ENCODE measurements around the gene USP11.
"Not testable (repeated sequence)": the region's sequence is repeated elsewhere in the genome, so short reads cannot be mapped to it uniquely, and the experiment has no call there.

The USP11 gene

GRCh38 chrX:47283015-47283771, 50.4 kb downstream of the USP11 start:
- TF ChIP-seq CTCF (IDR thresholded peaks at IDR 0.05; ENCODE audit: low read depth, low read length) = no peak
- H3K4me3 ChIP-seq (replicated peaks in 1 of 2; ENCODE audit: low read depth in 2 of 2, low read length in 2 of 2) = no peak overlapping the region
- DNase-seq (ENCODE audit: low read depth in 2 of 2) = peak; percentile 61 to 63

DNA sequence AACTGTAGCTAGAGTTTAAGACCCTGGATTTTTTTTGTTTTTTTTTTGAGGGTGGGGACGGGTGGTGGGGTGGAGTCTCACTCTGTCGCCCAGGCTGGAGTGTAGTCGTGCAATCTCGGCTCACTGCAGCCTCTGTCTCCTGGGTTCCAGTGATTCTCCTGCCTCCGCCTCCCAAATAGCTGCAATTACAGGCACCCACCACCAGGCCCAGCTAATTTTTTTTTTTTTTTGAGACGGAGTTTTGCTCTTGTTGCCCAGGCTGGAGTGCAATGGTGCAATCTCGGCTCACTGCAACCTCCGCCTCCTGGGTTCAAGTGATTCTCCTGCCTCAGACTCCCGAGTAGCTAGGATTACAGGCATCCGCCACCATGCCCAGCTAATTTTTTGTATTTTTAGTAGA, 51.8 kb downstream of the USP11 start:
- peak; percentile 17 for TF ChIP-seq CTCF (IDR thresholded peaks at IDR 0.05; ENCODE audit: low read depth, low read length)
- not testable (repeated sequence) for DNase-seq (ENCODE audit: low read depth in 2 of 2); H3K4me3 ChIP-seq (replicated peaks in 1 of 2; ENCODE audit: low read depth in 2 of 2, low read length in 2 of 2)

GRCh38 chrX:47285836-47286320, 53.1 kb downstream of the USP11 start:
- no peak for TF ChIP-seq CTCF (IDR thresholded peaks at IDR 0.05; ENCODE audit: low read depth, low read length)
- no peak overlapping the region for H3K4me3 ChIP-seq (replicated peaks in 1 of 2; ENCODE audit: low read depth in 2 of 2, low read length in 2 of 2)
- peak in 1 of 2 donors; percentile 3 for DNase-seq (ENCODE audit: low read depth in 2 of 2)

- no peak for TF ChIP-seq CTCF (IDR thresholded peaks at IDR 0.05; ENCODE audit: low read depth, low read length)
- H3K4me3 ChIP-seq (replicated peaks in 1 of 2; ENCODE audit: low read depth in 2 of 2, low read length in 2 of 2) = no peak overlapping the region
- DNase-seq (ENCODE audit: low read depth in 2 of 2) = no peak
These were observed 60.3 kb downstream of the USP11 start for GRCh38 chrX:47293106-47293505.

DNA sequence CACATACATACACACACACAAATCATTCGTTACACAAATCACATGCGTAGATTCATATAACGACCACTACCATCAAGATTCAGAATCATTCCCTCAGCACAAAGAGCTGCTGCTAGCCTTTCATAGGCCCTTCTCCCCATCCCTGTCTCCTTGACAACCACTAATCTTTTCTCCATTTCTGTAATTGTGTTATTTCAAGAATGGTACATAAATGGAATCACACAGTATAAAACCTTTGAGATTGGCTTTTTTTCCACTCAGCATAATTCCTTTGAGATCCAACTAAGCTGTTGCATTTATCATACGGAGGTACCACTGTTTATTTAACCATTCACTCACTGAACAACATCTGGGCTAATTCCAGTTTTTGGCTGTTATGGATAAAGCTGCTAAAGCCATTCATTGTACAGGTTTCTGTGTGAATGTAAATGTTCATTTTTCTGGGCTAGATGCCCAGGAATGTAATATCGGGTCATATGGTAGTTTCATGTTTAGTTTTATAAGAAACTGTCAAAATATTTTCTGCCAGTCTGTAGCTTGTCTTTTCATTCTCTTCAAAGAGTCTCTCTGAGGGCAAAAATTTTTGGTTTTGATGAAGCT, 64.1 kb downstream of the USP11 start:
- no peak overlapping the region for H3K4me3 ChIP-seq (replicated peaks in 1 of 2; ENCODE audit: low read depth in 2 of 2, low read length in 2 of 2)
- no peak for DNase-seq (ENCODE audit: low read depth in 2 of 2)
- TF ChIP-seq CTCF (IDR thresholded peaks at IDR 0.05; ENCODE audit: low read depth, low read length) = no peak

GRCh38 chrX:47297874-47298273, 65.1 kb downstream of the USP11 start:
- peak in 1 of 2 donors; percentile 20 for DNase-seq (ENCODE audit: low read depth in 2 of 2)
- TF ChIP-seq CTCF (IDR thresholded peaks at IDR 0.05; ENCODE audit: low read depth, low read length) = no peak
- H3K4me3 ChIP-seq (replicated peaks in 1 of 2; ENCODE audit: low read depth in 2 of 2, low read length in 2 of 2) = no peak overlapping the region
